Thyroid gland (tissue), 4 donors: Measurements from ENCODE around the gene PLXNA4. TPM values are rescaled to one million over a fixed set of nuclear protein-coding genes. Genes with fewer than 3 reads are reported as not detected.

Experiments used
- DNase-seq, 2 donors: peaks; one replicate each; pipeline ENCODE4 v3.0.0-alpha.2; 2019
- H3K27ac ChIP-seq, 3 donors: fragments of 200-600 bp; sonication (generic); 1 replicate in 2 of 3; 2 replicates in 1 of 3; pipeline ENCODE4 v1.5.1; 2016 to 2019; ENCODE audit warnings: mild to moderate bottlenecking in 1 of 3, moderate library complexity in 1 of 3
- H3K27me3 ChIP-seq: fragments of 200-600 bp; sonication (generic); one replicate; pipeline ENCODE4 v1.5.1; 2019
- H3K36me3 ChIP-seq, 2 donors: fragments of 200-600 bp; sonication (generic); one replicate each; pipeline ENCODE4 v1.5.1; 2016 to 2019
- H3K4me1 ChIP-seq, 2 donors: fragments of 200-600 bp; sonication (generic); one replicate each; pipeline ENCODE4 v1.5.1; 2017 to 2019
- H3K4me3 ChIP-seq, 3 donors: fragments of 200-600 bp; sonication (generic); replicated peaks in 1 of 3; 1 replicate in 2 of 3; 2 replicates in 1 of 3; pipeline ENCODE4 v1.5.1; 2016; ENCODE audit warnings: mild to moderate bottlenecking in 1 of 3
- H3K9me3 ChIP-seq: fragments of 200-600 bp; sonication (generic); one replicate; pipeline ENCODE4 v1.5.1; 2017
- POLR2A ChIP-seq, 2 donors: fragments of 450-650 bp; IDR thresholded peaks; one replicate each; pipeline ENCODE4 v1.6.1; 2017; ENCODE audit warnings: antibody characterized with exemption in 2 of 2, mild to moderate bottlenecking in 2 of 2, moderate library complexity in 1 of 2
- WGBS, 2 donors: methylation state at CpG; one replicate each; pipeline ENCODE4 v1.1.5; 2017; 5-methylcytosine and 5-hydroxymethylcytosine counted together
- intact Hi-C: fragments of 100-400 bp; cut with DNase I; formaldehyde crosslinking; loops from one replicate; pipeline ENCODE4 v1.15.1; 2023
- total RNA-seq, 4 donors: library from RNA; depleted of rRNA; stranded (reverse); fragments of >200 nt; gene quantifications; one replicate each; pipeline ENCODE4 v1.2.3, GENCODE V29; 2016
- TF ChIP-seq, protein P1 (sequence below), 6 experiments: fragments of 200-600 bp in 3 of 6; fragments of 450-650 bp in 3 of 6; sonication (generic) in 3 of 6; IDR thresholded peaks; one replicate each; pipeline ENCODE4 v1.5.1; 2016 to 2019; ENCODE audit warnings: antibody characterized with exemption in 6 of 6, mild to moderate bottlenecking in 2 of 6, inconsistent platforms in 1 of 6, moderate library complexity in 1 of 6

Gene PLXNA4
- total RNA-seq, 4 donors from 2014 or later, result 1.3 to 8.3 (median 2.4) TPM

DNA sequence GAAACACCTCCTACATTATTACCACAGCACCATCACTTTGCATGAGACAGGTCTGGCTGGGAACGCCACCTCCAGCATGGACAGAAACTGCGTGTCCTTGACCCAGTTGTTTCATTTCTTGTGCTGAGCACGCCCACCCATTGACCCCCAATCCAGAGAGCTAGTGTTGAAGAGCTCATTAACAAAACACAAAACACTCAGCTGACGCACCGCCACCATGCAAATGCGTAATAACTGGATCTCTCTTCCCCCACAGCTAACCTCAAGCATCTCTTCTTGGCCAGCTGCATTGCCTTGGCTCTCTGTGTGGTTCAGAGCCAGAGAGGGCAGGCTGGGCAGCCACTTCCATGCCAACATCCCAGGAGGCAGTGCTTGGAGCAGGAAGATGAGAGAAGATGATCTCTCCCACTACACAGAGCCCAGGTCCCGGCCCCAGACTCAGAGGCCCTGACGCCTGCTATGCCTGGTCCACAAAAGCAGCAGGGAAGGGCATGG is 173.5 kb downstream of the PLXNA4 start:
- intact Hi-C loops, result no loop called here
- peak overlapping the region in 2 of 3 donors; percentile 31 to 61 for H3K27ac ChIP-seq
- DNase-seq, result peak; percentile 35 to 50

DNA sequence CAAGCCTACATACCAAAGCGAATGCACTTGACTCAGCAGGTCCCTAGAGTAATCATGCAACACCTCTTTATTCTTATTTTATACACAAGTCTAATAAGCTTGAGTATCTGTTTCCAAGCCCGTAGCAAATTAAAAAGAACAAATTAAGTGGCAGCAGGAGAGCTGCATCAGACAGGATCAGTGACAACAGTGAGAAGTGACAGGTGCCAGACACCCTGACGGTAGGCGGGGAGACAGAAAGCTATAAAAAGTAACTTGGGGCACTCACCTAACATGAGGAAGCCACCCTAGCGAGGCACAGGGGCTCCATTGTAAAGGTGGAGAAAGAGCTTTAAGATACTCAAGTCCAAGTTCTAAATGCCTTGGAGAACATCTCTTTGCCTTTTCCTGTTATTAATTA is 174.2 kb downstream of the PLXNA4 start:
- Histone ChIP-seq H3K4me3 (no peak overlapping the region), H3K27me3 (no peaks in the 10 kb centered on the region), H3K27ac (peak overlapping the region in 1 of 3 donors; percentile 61), H3K4me1 (peaks cover 7 to 31% of the 10 kb centered on the region in 2 donors), H3K9me3 (no peaks in the 10 kb centered on the region), H3K36me3 (no peaks in the 10 kb centered on the region)
- 80 to 86% methylated on average over 5 of the region's 5 CpGs for WGBS, 2 donors
- TF ChIP-seq POLR2A (IDR thresholded peaks at IDR 0.05), result no peak
- TF ChIP-seq, protein P1, sequence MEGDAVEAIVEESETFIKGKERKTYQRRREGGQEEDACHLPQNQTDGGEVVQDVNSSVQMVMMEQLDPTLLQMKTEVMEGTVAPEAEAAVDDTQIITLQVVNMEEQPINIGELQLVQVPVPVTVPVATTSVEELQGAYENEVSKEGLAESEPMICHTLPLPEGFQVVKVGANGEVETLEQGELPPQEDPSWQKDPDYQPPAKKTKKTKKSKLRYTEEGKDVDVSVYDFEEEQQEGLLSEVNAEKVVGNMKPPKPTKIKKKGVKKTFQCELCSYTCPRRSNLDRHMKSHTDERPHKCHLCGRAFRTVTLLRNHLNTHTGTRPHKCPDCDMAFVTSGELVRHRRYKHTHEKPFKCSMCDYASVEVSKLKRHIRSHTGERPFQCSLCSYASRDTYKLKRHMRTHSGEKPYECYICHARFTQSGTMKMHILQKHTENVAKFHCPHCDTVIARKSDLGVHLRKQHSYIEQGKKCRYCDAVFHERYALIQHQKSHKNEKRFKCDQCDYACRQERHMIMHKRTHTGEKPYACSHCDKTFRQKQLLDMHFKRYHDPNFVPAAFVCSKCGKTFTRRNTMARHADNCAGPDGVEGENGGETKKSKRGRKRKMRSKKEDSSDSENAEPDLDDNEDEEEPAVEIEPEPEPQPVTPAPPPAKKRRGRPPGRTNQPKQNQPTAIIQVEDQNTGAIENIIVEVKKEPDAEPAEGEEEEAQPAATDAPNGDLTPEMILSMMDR (IDR thresholded peaks at IDR 0.05), result no peak
- DNase-seq, result no peak
- intact Hi-C loops, result no loop called here

More for the DNA sequence above, 173.5 kb downstream of the PLXNA4 start:
- Histone ChIP-seq H3K4me1 (peaks cover 7 to 31% of the 10 kb centered on the region in 2 donors), H3K4me3 (no peak overlapping the region), H3K9me3 (no peaks in the 10 kb centered on the region), H3K27me3 (no peaks in the 10 kb centered on the region), H3K36me3 (no peaks in the 10 kb centered on the region)
- 42 to 47% methylated on average over 8 of the region's 8 CpGs for WGBS, 2 donors
- TF ChIP-seq POLR2A (IDR thresholded peaks at IDR 0.05), result no peak
- TF ChIP-seq, protein P1 (IDR thresholded peaks at IDR 0.05), result no peak

DNA sequence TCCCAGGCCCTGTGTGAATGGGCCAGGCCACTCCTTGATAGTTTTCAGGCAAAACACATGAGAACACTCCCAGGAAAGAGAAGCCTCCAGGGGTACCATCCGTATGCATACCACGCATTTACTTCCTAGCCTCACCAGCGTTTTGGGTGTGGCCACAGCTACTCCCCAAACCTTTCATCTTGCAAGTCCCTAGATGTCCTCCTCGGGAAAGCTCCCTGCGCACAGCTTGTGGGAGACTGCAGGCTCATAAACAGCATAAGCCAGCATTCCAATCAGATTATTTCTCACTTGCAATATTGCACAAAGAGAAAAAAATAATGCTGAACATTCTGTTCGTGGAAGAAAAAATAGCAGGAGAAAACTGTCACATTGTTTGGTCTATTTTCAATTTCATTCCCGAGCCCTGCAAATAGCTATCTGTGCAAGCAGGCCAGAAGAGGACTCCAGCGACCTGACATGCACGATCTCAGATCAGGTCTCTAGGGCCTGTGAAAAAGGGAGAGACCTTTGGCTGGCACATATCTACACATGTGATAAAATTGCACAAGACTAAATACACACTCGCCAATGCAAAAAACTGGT is 175.6 kb downstream of the PLXNA4 start:
- Histone ChIP-seq H3K9me3 (no peaks in the 10 kb centered on the region), H3K4me3 (no peak overlapping the region), H3K27ac (no peak overlapping the region), H3K36me3 (no peaks in the 10 kb centered on the region), H3K4me1 (peaks cover 7 to 31% of the 10 kb centered on the region in 2 donors), H3K27me3 (no peaks in the 10 kb centered on the region)
- intact Hi-C loops, result no loop called here
- WGBS, 2 donors, result 85 to 90% methylated on average over 10 of the region's 10 CpGs
- DNase-seq, result no peak
- TF ChIP-seq, protein P1 (IDR thresholded peaks at IDR 0.05), result no peak
- TF ChIP-seq POLR2A (IDR thresholded peaks at IDR 0.05), result no peak

DNA sequence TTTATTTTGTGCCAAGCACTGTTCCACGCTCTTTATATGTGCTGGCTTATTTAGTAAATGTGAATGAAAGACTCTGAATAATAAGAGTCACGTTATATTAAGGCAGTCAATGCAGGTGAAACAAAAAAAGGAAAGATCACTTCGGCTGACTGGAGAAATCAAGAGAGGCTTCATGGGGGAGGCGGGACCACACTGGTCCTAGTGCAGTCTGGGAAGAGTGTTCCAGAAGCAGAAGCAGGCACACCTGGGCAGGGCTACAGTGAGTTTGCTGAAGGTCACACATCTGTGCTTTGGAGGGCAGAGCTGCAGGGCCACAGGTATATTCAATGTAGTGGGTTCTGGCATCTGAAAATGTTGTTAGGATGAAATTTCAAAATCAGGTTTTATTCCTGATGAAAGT is 176.9 kb downstream of the PLXNA4 start:
- Histone ChIP-seq H3K4me1 (peaks cover 7 to 40% of the 10 kb centered on the region in 2 donors), H3K4me3 (no peak overlapping the region), H3K9me3 (no peaks in the 10 kb centered on the region), H3K27ac (no peak overlapping the region), H3K36me3 (no peaks in the 10 kb centered on the region), H3K27me3 (no peaks in the 10 kb centered on the region)
- DNase-seq, result no peak
- TF ChIP-seq POLR2A (IDR thresholded peaks at IDR 0.05), result no peak
- TF ChIP-seq, protein P1 (IDR thresholded peaks at IDR 0.05), result no peak
- intact Hi-C loops, result no loop called here
- 95% methylated on average over 4 of the region's 4 CpGs for WGBS, 2 donors

DNA sequence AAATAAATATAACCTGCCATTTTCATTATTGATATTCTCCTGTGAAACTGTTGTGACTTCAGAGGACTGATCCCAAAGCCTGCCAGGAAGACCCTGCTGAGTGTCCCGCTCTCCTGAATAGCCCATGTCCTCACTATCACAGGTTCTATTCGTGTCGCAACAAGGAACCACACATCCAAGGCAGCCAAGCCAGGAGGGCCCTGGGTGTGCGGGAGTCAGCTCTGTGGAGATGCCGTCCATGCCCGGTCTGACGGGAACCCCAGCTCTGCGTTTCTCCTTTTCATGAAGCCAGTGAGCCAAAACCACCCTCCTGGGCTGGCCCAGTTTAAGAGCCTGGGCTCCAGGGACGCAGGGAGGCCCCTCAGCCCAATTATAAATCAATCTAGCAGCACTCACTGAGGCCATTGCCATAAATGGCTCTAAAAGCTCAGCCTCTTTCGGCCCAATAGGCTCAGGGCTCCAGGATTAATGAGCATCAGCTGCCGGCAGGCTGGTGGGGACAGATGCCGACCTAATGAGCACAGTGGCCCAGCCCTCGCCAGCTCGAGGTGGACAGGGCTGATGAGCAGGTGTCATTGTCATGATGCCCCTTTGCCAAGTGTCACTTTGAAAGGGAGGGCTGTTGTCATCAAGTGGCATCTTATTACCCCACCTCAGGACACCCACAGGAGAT is 177.9 kb downstream of the PLXNA4 start:
- Histone ChIP-seq H3K9me3 (no peaks in the 10 kb centered on the region), H3K4me1 (peaks cover 13 to 40% of the 10 kb centered on the region in 2 donors), H3K36me3 (no peaks in the 10 kb centered on the region), H3K27me3 (no peaks in the 10 kb centered on the region), H3K27ac (no peak overlapping the region), H3K4me3 (no peak overlapping the region)
- DNase-seq, result no peak
- intact Hi-C loops, result no loop called here
- TF ChIP-seq POLR2A (IDR thresholded peaks at IDR 0.05), result no peak
- TF ChIP-seq, protein P1 (IDR thresholded peaks at IDR 0.05), result no peak
- 80 to 94% methylated on average over 7 of the region's 14 CpGs for WGBS, 2 donors
